DND-41 (cell line): ENCODE data around the gene COL26A1.

Experiments
- ATAC-seq: fragments of 200-7000 bp; cut with Tn5 transposase; 3 replicates; pipeline ENCODE4 v1.9.1; 2021; ENCODE audit warnings: low read depth; ENCODE audit not compliant: insufficient read depth
- DNase-seq: peaks from one replicate; pipeline ENCODE4 v3.0.0-alpha.2; 2020
- H2AFZ ChIP-seq: 2 replicates; pipeline ENCODE4 v1.6.0; 2012; ENCODE audit warnings: low read depth, low read length
- H3K27ac ChIP-seq: 2 replicates; pipeline ENCODE4 v1.5.1; 2012; ENCODE audit warnings: low read length, inconsistent platforms
- H3K27me3 ChIP-seq: fragments of 200-600 bp; sonication (generic); 2 replicates; pipeline ENCODE4 v1.6.0; 2012; ENCODE audit warnings: low read length, mild to moderate bottlenecking, inconsistent platforms; ENCODE audit not compliant: insufficient read depth, poor library complexity
- H3K36me3 ChIP-seq: 2 replicates; pipeline ENCODE4 v1.5.1; 2012; ENCODE audit warnings: low read length, inconsistent platforms; ENCODE audit not compliant: insufficient read depth
- H3K4me1 ChIP-seq: 2 replicates; pipeline ENCODE4 v1.5.1; 2012; ENCODE audit warnings: mild to moderate bottlenecking, low read length; ENCODE audit not compliant: insufficient read depth
- H3K4me2 ChIP-seq: 2 replicates; pipeline ENCODE4 v1.6.0; 2012; ENCODE audit warnings: mild to moderate bottlenecking, moderate library complexity, low read length, inconsistent platforms; ENCODE audit not compliant: insufficient read depth
- H3K4me3 ChIP-seq, 2 experiments: fragments of 200-600 bp in 1 of 2; shearing (Covaris generic) in 1 of 2; 2 replicates each; pipeline ENCODE4 v1.5.1; 2012 to 2016; ENCODE audit warnings: inconsistent platforms in 2 of 2, low read length in 2 of 2, mild to moderate bottlenecking in 2 of 2, low read depth in 1 of 2, moderate library complexity in 1 of 2
- H3K79me2 ChIP-seq: 2 replicates; pipeline ENCODE4 v1.6.0; 2012; ENCODE audit warnings: low read length, inconsistent platforms; ENCODE audit not compliant: insufficient read depth
- H3K9ac ChIP-seq: 2 replicates; pipeline ENCODE4 v1.6.0; 2012; ENCODE audit warnings: low read depth, mild to moderate bottlenecking, inconsistent platforms, low read length, moderate library complexity
- H3K9me3 ChIP-seq: 2 replicates; pipeline ENCODE4 v1.5.1; 2012; ENCODE audit warnings: low read length, moderate library complexity, mild to moderate bottlenecking, inconsistent platforms; ENCODE audit not compliant: insufficient read depth, severe bottlenecking
- H4K20me1 ChIP-seq: 2 replicates; pipeline ENCODE4 v1.6.0; 2012; ENCODE audit warnings: low read length; ENCODE audit not compliant: insufficient read depth
- EZH2 ChIP-seq: IDR thresholded peaks from 3 replicates; pipeline ENCODE4 v1.6.1; 2012; ENCODE audit warnings: borderline replicate concordance, low read depth, mild to moderate bottlenecking, moderate library complexity, low read length, inconsistent platforms; ENCODE audit not compliant: severe bottlenecking
- TF ChIP-seq, protein P1 (sequence below): IDR thresholded peaks from 2 replicates; pipeline ENCODE4 v1.5.1; 2012; ENCODE audit warnings: borderline replicate concordance, low read length, moderate library complexity, mild to moderate bottlenecking; ENCODE audit not compliant: poor library complexity, severe bottlenecking; ENCODE audit errors: extremely low read depth

Gene COL26A1

DNA sequence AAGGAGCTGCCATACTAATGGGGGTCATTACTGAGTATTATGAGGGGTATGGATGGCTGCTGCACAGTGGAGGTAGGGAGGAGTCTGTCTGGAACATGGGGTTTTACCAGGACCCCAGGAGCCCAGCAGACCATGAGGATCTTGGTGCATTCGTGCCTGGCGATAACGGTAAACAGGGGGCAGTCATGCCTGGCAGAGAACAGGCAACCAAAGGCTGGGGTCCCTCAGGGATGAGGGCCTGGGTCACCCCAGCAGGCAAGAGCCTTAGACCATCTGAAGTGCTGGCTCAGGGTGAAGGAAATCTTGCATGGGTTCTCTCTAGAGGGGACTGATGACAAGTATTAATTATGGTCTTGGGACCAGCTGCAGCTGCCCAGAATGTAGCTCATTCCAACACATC is 220.3 kb downstream of the COL26A1 start:
- TF ChIP-seq EZH2, result no peak
- TF ChIP-seq, protein P1, sequence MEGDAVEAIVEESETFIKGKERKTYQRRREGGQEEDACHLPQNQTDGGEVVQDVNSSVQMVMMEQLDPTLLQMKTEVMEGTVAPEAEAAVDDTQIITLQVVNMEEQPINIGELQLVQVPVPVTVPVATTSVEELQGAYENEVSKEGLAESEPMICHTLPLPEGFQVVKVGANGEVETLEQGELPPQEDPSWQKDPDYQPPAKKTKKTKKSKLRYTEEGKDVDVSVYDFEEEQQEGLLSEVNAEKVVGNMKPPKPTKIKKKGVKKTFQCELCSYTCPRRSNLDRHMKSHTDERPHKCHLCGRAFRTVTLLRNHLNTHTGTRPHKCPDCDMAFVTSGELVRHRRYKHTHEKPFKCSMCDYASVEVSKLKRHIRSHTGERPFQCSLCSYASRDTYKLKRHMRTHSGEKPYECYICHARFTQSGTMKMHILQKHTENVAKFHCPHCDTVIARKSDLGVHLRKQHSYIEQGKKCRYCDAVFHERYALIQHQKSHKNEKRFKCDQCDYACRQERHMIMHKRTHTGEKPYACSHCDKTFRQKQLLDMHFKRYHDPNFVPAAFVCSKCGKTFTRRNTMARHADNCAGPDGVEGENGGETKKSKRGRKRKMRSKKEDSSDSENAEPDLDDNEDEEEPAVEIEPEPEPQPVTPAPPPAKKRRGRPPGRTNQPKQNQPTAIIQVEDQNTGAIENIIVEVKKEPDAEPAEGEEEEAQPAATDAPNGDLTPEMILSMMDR, result no peak
- DNase-seq, result no peak

DNA sequence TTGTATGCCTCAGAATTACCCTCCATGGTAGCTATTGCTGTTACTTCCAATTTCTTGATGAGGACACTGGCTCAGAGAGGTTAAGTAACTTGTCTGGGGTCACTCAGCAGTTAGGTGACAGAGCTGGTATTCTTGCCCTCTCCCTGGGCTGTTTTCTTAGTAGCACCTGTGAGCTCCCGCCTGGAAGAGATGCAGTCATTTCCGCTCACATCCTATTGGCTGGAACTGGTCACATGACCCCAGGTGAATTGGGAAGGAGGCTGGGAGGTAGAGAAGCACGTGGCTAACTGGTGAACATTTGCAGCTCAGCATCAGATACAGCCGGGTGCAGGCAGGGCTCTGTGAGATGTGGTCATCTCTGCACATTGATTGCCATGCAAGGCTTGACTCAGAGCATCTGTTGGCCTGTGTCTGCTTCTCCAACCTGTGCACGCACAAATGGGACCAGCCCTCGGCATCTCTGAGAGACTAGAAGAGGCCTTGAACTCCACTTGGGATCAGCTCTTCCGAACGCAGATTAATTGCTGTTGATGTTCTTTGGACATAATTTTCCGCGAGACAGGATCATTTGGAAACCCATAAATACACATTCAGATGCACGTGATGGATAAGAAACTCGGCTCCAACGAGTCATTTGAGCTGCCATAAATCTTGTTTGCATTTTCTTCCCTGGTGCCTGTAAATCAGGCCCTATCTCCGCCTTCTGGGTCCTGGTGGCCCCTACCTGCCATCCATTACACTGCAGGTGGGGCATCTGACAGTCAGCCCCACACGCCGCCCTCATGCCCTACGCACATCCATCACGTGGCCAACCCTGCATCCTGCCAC is 223.6 kb downstream of the COL26A1 start:
- DNase-seq, result no peak
- Histone ChIP-seq H3K27me3 (no peaks in the 10 kb centered on the region), H3K4me2 (no peak overlapping the region), H3K9me3 (no peaks in the 10 kb centered on the region), H4K20me1 (no peaks in the 10 kb centered on the region), H3K4me1 (no peaks in the 10 kb centered on the region), H3K4me3 (no peak overlapping the region), H3K9ac (no peak overlapping the region), H2AFZ (no peak overlapping the region), H3K36me3 (no peaks in the 10 kb centered on the region), H3K79me2 (no peaks in the 10 kb centered on the region), H3K27ac (no peak overlapping the region)
- TF ChIP-seq, protein P1, result no peak
- TF ChIP-seq EZH2, result no peak
- no peak for ATAC-seq

More for the DNA sequence above, 220.3 kb downstream of the COL26A1 start:
- Histone ChIP-seq H3K4me3 (no peak overlapping the region), H3K79me2 (no peaks in the 10 kb centered on the region), H4K20me1 (no peaks in the 10 kb centered on the region), H3K27ac (no peak overlapping the region), H2AFZ (no peak overlapping the region), H3K9ac (no peak overlapping the region), H3K4me1 (no peaks in the 10 kb centered on the region), H3K4me2 (no peak overlapping the region), H3K9me3 (no peaks in the 10 kb centered on the region), H3K36me3 (no peaks in the 10 kb centered on the region), H3K27me3 (no peaks in the 10 kb centered on the region)
- no peak for ATAC-seq

DNA sequence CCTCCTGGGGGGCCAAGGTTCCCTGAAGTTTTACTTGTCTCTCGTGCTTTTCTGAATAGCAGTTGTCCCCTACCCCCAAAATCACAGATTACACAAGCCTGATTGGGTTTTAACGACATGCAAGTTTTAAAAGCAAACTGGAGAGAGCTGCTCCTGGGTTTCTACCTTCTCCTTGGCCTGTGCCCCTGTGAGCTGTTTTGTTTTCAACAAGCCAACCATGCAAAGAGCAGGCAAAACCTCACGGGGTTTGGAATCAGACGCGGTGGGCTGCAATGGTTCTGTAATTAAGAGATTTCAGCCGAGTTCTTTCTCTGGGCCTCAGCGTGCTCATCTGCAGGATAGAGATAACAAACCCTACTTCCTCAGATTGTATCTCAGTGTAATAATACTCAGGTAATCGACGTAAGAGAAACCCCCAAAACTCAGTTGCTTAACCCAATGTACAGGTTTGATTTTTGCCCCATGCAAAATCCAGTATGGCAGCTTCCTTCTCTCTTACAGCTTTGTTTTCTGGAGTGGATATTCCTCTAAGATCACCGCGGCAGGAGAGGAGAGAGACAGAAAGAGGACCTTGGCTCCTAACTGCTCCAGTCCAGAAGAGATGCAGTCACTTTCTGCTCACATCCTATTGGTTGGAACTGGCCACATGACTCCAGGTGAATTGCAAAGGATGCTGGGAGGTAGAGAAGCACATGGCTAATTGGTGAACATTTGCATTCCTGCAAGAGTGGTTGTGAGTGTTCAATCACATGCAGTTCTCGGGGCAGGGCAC is 224.4 kb downstream of the COL26A1 start:
- DNase-seq, result no peak
- no peaks in the 10 kb centered on the region for H4K20me1 ChIP-seq
- H3K9ac ChIP-seq, result no peak overlapping the region
- no peak overlapping the region for H2AFZ ChIP-seq
- H3K4me1 ChIP-seq, result no peaks in the 10 kb centered on the region
- no peaks in the 10 kb centered on the region for H3K36me3 ChIP-seq
- no peak for ATAC-seq
- no peaks in the 10 kb centered on the region for H3K27me3 ChIP-seq
- H3K4me3 ChIP-seq, result no peak overlapping the region
- no peak overlapping the region for H3K27ac ChIP-seq
- TF ChIP-seq, protein P1, result no peak
- TF ChIP-seq EZH2, result no peak
- no peaks in the 10 kb centered on the region for H3K79me2 ChIP-seq
- no peak overlapping the region for H3K4me2 ChIP-seq
- no peaks in the 10 kb centered on the region for H3K9me3 ChIP-seq
